HEK293 (cell line): ENCODE measurements around the gene LMTK3.

Experiments used
- BCL6B ChIP-seq: fragments of 450-650 bp; formaldehyde crosslinking; IDR thresholded peaks from 2 replicates; pipeline ENCODE4 v1.5.1; 2017; ENCODE audit warnings: missing biosample characterization, missing genetic modification characterization
- GLIS1 ChIP-seq: fragments of 450-650 bp; formaldehyde crosslinking; IDR thresholded peaks from 2 replicates; pipeline ENCODE4 v1.5.1; 2016; ENCODE audit warnings: missing biosample characterization, missing genetic modification characterization
- KLF9 ChIP-seq: fragments of 450-650 bp; formaldehyde crosslinking; IDR thresholded peaks from 2 replicates; pipeline ENCODE4 v1.5.1; 2016; ENCODE audit warnings: missing biosample characterization, missing genetic modification characterization, low read depth
- OSR2 ChIP-seq: fragments of 450-650 bp; formaldehyde crosslinking; IDR thresholded peaks from 2 replicates; pipeline ENCODE4 v1.5.1; 2016; ENCODE audit warnings: missing biosample characterization, missing genetic modification characterization
- ZBTB48 ChIP-seq: fragments of 450-650 bp; formaldehyde crosslinking; IDR thresholded peaks from 2 replicates; pipeline ENCODE4 v1.5.1; 2016; ENCODE audit warnings: missing biosample characterization, missing genetic modification characterization
- ZFHX2 ChIP-seq: fragments of 450-650 bp; formaldehyde crosslinking; conservative IDR thresholded peaks from 2 replicates; pipeline ENCODE4 v1.5.1; 2016; ENCODE audit warnings: missing biosample characterization, missing genetic modification characterization
- ZNF114 ChIP-seq: fragments of 450-650 bp; formaldehyde crosslinking; IDR thresholded peaks from 2 replicates; pipeline ENCODE4 v1.5.0; 2017; ENCODE audit warnings: missing biosample characterization, missing genetic modification characterization
- ZNF121 ChIP-seq: fragments of 450-650 bp; formaldehyde crosslinking; IDR thresholded peaks from 2 replicates; pipeline ENCODE4 v1.5.1; 2016; ENCODE audit warnings: missing biosample characterization, missing genetic modification characterization
- ZNF148 ChIP-seq: fragments of 450-650 bp; formaldehyde crosslinking; IDR thresholded peaks from 2 replicates; pipeline ENCODE4 v1.5.0; 2017; ENCODE audit warnings: missing biosample characterization, missing genetic modification characterization, borderline replicate concordance
- ZNF2 ChIP-seq: fragments of 450-650 bp; formaldehyde crosslinking; IDR thresholded peaks from 2 replicates; pipeline ENCODE4 v1.5.1; 2016; ENCODE audit warnings: missing biosample characterization, missing genetic modification characterization
- ZNF214 ChIP-seq: fragments of 450-650 bp; formaldehyde crosslinking; IDR thresholded peaks from 2 replicates; pipeline ENCODE4 v1.5.1; 2017; ENCODE audit warnings: missing biosample characterization, mild to moderate bottlenecking, missing genetic modification characterization, borderline replicate concordance
- ZNF24 ChIP-seq: fragments of 450-650 bp; formaldehyde crosslinking; IDR thresholded peaks from 2 replicates; pipeline ENCODE4 v1.5.1; 2016; ENCODE audit warnings: missing biosample characterization, missing genetic modification characterization
- ZNF280C ChIP-seq: fragments of 450-650 bp; formaldehyde crosslinking; IDR thresholded peaks from 2 replicates; pipeline ENCODE4 v1.5.1; 2016; ENCODE audit warnings: missing biosample characterization, missing genetic modification characterization
- ZNF302 ChIP-seq: fragments of 450-650 bp; formaldehyde crosslinking; IDR thresholded peaks from 2 replicates; pipeline ENCODE4 v1.5.1; 2016; ENCODE audit warnings: missing biosample characterization, missing genetic modification characterization, low read depth
- ZNF426 ChIP-seq: fragments of 450-650 bp; formaldehyde crosslinking; IDR thresholded peaks from 2 replicates; pipeline ENCODE4 v1.5.1; 2017; ENCODE audit warnings: missing biosample characterization, missing genetic modification characterization, mild to moderate bottlenecking, inconsistent platforms, moderate library complexity
- ZNF473 ChIP-seq: fragments of 450-650 bp; formaldehyde crosslinking; IDR thresholded peaks from 2 replicates; pipeline ENCODE4 v1.5.1; 2017; ENCODE audit warnings: missing biosample characterization, missing genetic modification characterization
- ZNF501 ChIP-seq: fragments of 450-650 bp; formaldehyde crosslinking; IDR thresholded peaks from 2 replicates; pipeline ENCODE4 v1.5.1; 2016; ENCODE audit warnings: missing biosample characterization, missing genetic modification characterization
- ZNF544 ChIP-seq: fragments of 450-650 bp; formaldehyde crosslinking; IDR thresholded peaks from 2 replicates; pipeline ENCODE4 v1.5.0; 2017; ENCODE audit warnings: missing biosample characterization, missing genetic modification characterization
- ZNF658 ChIP-seq: fragments of 450-650 bp; formaldehyde crosslinking; IDR thresholded peaks from 2 replicates; pipeline ENCODE4; 2016; ENCODE audit warnings: missing biosample characterization, missing genetic modification characterization
- ZNF670 ChIP-seq: fragments of 450-650 bp; formaldehyde crosslinking; IDR thresholded peaks from 2 replicates; pipeline ENCODE4 v1.5.1; 2016; ENCODE audit warnings: missing biosample characterization, missing genetic modification characterization, low read depth
- ZNF677 ChIP-seq: fragments of 450-650 bp; IDR thresholded peaks from 2 replicates; pipeline ENCODE4 v1.5.0; 2018; ENCODE audit warnings: missing biosample characterization, mild to moderate bottlenecking, missing genetic modification characterization, moderate library complexity
- ZNF768 ChIP-seq: fragments of 450-650 bp; formaldehyde crosslinking; IDR thresholded peaks from 2 replicates; pipeline ENCODE4 v1.5.1; 2018; ENCODE audit warnings: missing biosample characterization, mild to moderate bottlenecking, missing genetic modification characterization
- ZNF777 ChIP-seq: fragments of 450-650 bp; formaldehyde crosslinking; IDR thresholded peaks from 2 replicates; pipeline ENCODE4 v1.5.1; 2017; ENCODE audit warnings: missing biosample characterization, missing genetic modification characterization, borderline replicate concordance
- TF ChIP-seq, protein P1 (sequence below): fragments of 450-650 bp; formaldehyde crosslinking; IDR thresholded peaks from 2 replicates; pipeline ENCODE4 v1.5.1; 2016; ENCODE audit warnings: missing biosample characterization, missing genetic modification characterization, borderline replicate concordance
- TF ChIP-seq, protein P2 (sequence below): fragments of 450-650 bp; IDR thresholded peaks from 2 replicates; pipeline ENCODE4 v1.5.1; 2018; ENCODE audit warnings: missing biosample characterization, missing genetic modification characterization
- TF ChIP-seq, protein P3 (sequence below): fragments of 450-650 bp; formaldehyde crosslinking; IDR thresholded peaks from 2 replicates; pipeline ENCODE4 v1.5.1; 2017; ENCODE audit warnings: missing biosample characterization, missing genetic modification characterization
- TF ChIP-seq, protein P4 (sequence below): fragments of 450-650 bp; IDR thresholded peaks from 2 replicates; pipeline ENCODE4 v1.5.1; 2018; ENCODE audit warnings: missing biosample characterization, mild to moderate bottlenecking, missing genetic modification characterization

The LMTK3 gene

DNA sequence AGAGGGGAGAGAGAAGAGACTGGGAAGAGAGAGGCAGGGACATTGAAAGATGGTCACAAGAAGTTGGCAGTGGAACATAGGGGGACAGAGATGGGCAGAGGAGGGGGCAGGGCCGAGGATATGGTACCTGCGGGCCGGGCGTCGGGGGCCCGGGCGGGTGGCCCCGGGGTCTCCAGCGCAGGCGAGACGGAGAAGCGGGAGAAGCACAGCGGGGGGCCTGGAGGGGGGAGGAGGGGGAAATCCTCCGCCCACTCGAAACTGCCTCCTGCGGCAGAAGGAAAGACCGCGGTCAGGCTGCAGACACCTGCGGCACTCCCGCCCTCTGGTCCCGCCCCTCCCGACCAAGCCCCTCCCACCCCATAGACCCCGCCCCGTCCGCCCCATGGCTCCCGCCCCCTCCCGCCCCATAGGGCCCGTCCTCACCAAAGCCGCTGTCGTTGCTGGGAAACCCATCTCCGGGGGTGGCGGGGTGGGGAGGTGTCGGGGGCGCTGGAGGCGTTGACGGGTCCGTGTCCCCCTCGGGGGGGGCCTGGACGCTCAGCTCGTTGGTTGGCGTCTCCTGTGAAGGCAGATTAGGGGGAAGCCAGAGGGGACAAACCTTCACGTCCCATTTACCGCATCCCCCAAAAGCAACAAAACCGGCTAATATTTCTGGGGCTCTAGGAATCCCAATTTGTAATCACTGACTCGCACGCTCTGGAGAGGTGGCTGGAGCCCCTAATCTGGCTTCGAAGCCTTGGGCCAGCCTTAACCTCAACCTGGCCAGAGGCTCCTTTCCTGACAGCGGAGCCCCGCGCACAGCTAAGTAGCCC lies 20.4 kb downstream of the LMTK3 start (continued):
- TF ChIP-seq, protein P1, sequence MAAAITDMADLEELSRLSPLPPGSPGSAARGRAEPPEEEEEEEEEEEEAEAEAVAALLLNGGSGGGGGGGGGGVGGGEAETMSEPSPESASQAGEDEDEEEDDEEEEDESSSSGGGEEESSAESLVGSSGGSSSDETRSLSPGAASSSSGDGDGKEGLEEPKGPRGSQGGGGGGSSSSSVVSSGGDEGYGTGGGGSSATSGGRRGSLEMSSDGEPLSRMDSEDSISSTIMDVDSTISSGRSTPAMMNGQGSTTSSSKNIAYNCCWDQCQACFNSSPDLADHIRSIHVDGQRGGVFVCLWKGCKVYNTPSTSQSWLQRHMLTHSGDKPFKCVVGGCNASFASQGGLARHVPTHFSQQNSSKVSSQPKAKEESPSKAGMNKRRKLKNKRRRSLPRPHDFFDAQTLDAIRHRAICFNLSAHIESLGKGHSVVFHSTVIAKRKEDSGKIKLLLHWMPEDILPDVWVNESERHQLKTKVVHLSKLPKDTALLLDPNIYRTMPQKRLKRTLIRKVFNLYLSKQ (tag by site-specific recombination): no peak
- no peak for TF ChIP-seq ZNF426
- TF ChIP-seq ZFHX2 (tag by site-specific recombination): peak; percentile 61; the same call in 1 of the 2 replicates
- TF ChIP-seq ZNF677: no peak
- TF ChIP-seq OSR2 (tag by site-specific recombination): no peak
- no peak for TF ChIP-seq ZNF2 (tag by site-specific recombination)
- TF ChIP-seq KLF9: peak; percentile 76
- TF ChIP-seq, protein P2, sequence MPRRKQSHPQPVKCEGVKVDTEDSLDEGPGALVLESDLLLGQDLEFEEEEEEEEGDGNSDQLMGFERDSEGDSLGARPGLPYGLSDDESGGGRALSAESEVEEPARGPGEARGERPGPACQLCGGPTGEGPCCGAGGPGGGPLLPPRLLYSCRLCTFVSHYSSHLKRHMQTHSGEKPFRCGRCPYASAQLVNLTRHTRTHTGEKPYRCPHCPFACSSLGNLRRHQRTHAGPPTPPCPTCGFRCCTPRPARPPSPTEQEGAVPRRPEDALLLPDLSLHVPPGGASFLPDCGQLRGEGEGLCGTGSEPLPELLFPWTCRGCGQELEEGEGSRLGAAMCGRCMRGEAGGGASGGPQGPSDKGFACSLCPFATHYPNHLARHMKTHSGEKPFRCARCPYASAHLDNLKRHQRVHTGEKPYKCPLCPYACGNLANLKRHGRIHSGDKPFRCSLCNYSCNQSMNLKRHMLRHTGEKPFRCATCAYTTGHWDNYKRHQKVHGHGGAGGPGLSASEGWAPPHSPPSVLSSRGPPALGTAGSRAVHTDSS (tag by site-specific recombination): no peak
- TF ChIP-seq ZNF544 (tag by site-specific recombination): no peak
- TF ChIP-seq ZNF658 (tag by site-specific recombination): no peak
- peak; percentile 91 for TF ChIP-seq GLIS1 (tag by site-specific recombination)
- TF ChIP-seq ZNF768 (tag by site-specific recombination): no peak
- no peak for TF ChIP-seq ZNF280C
- no peak for TF ChIP-seq ZNF670 (tag by site-specific recombination)
- TF ChIP-seq ZNF24 (tag by site-specific recombination): no peak
- no peak for TF ChIP-seq BCL6B
- TF ChIP-seq ZNF114 (tag by site-specific recombination): no peak
- TF ChIP-seq ZNF121 (tag by site-specific recombination): no peak
- TF ChIP-seq, protein P3, sequence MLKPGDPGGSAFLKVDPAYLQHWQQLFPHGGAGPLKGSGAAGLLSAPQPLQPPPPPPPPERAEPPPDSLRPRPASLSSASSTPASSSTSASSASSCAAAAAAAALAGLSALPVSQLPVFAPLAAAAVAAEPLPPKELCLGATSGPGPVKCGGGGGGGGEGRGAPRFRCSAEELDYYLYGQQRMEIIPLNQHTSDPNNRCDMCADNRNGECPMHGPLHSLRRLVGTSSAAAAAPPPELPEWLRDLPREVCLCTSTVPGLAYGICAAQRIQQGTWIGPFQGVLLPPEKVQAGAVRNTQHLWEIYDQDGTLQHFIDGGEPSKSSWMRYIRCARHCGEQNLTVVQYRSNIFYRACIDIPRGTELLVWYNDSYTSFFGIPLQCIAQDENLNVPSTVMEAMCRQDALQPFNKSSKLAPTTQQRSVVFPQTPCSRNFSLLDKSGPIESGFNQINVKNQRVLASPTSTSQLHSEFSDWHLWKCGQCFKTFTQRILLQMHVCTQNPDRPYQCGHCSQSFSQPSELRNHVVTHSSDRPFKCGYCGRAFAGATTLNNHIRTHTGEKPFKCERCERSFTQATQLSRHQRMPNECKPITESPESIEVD (tag by site-specific recombination): no peak
- TF ChIP-seq ZNF214 (tag by site-specific recombination): no peak
- TF ChIP-seq ZNF777 (tag by site-specific recombination): no peak; the same call in 1 of the 2 replicates
- TF ChIP-seq ZNF302 (tag by site-specific recombination): no peak
- no peak for TF ChIP-seq ZNF501
- TF ChIP-seq, protein P4, sequence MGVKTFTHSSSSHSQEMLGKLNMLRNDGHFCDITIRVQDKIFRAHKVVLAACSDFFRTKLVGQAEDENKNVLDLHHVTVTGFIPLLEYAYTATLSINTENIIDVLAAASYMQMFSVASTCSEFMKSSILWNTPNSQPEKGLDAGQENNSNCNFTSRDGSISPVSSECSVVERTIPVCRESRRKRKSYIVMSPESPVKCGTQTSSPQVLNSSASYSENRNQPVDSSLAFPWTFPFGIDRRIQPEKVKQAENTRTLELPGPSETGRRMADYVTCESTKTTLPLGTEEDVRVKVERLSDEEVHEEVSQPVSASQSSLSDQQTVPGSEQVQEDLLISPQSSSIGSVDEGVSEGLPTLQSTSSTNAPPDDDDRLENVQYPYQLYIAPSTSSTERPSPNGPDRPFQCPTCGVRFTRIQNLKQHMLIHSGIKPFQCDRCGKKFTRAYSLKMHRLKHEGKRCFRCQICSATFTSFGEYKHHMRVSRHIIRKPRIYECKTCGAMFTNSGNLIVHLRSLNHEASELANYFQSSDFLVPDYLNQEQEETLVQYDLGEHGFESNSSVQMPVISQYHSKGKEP (tag by site-specific recombination): no peak
- TF ChIP-seq ZNF473: no peak
- TF ChIP-seq ZBTB48 (tag by site-specific recombination): no peak
- TF ChIP-seq ZNF148: no peak
